Liver (tissue), 9 donors: ENCODE results near the gene NHERF2. TPM values are rescaled to one million over a fixed set of nuclear protein-coding genes. Genes with fewer than 3 reads are reported as not detected.

Experiments
- DNase-seq: peaks from one replicate; pipeline ENCODE4 v3.0.0-alpha.2; 2017; ENCODE audit warnings: low spot score
- H3K27ac ChIP-seq, 2 donors: one replicate each; pipeline ENCODE4 v1.7.0; 2013; ENCODE audit warnings: inconsistent platforms in 2 of 2, low read length in 2 of 2, control low read depth in 1 of 2, low read depth in 1 of 2, mild to moderate bottlenecking in 1 of 2
- H3K27me3 ChIP-seq, 4 donors: one replicate each; pipeline versions ENCODE4 v1.6.1 to v1.7.0; 2013; ENCODE audit warnings: low read length in 3 of 4, inconsistent platforms in 1 of 4, mild to moderate bottlenecking in 1 of 4, moderate library complexity in 1 of 4; ENCODE audit not compliant: control insufficient read depth in 4 of 4, insufficient read depth in 4 of 4
- H3K36me3 ChIP-seq, 4 donors: one replicate each; pipeline versions ENCODE4 v1.6.1 to v1.7.0; 2013; ENCODE audit warnings: low read length in 3 of 4, mild to moderate bottlenecking in 3 of 4, low read depth in 1 of 4, moderate library complexity in 1 of 4; ENCODE audit not compliant: control insufficient read depth in 4 of 4, insufficient read depth in 3 of 4
- H3K4me1 ChIP-seq, 4 donors: one replicate each; pipeline versions ENCODE4 v1.6.1 to v1.7.0; 2013; ENCODE audit warnings: low read length in 3 of 4, mild to moderate bottlenecking in 3 of 4, moderate library complexity in 1 of 4; ENCODE audit not compliant: control insufficient read depth in 4 of 4, insufficient read depth in 4 of 4
- H3K4me3 ChIP-seq, 3 donors: one replicate each; pipeline versions ENCODE4 v1.6.1 to v1.7.0; 2013; ENCODE audit warnings: low read length in 3 of 3, control low read depth in 1 of 3, low read depth in 1 of 3, mild to moderate bottlenecking in 1 of 3
- H3K9ac ChIP-seq, 2 donors: one replicate each; pipeline ENCODE4 v1.7.0; 2013; ENCODE audit warnings: low read length in 2 of 2, mild to moderate bottlenecking in 2 of 2, moderate library complexity in 2 of 2, control low read depth in 1 of 2, low read depth in 1 of 2
- H3K9me3 ChIP-seq, 4 donors: one replicate each; pipeline versions ENCODE4 v1.6.1 to v1.7.0; 2013; ENCODE audit warnings: low read length in 3 of 4; ENCODE audit not compliant: control insufficient read depth in 4 of 4
- ATF3 ChIP-seq: IDR thresholded peaks from 2 replicates; pipeline ENCODE4 v1.6.1; 2016; ENCODE audit warnings: antibody characterized with exemption
- CTCF ChIP-seq: fragments of 150-350 bp; IDR thresholded peaks from 2 replicates; pipeline ENCODE4 v1.5.1; 2017; ENCODE audit warnings: improper control_type of control experiment, low read depth, low read length; ENCODE audit not compliant: missing input control
- EGR1 ChIP-seq, 2 donors: IDR thresholded peaks; 2 replicates each; pipeline ENCODE4 v1.6.1; 2016 to 2018; ENCODE audit warnings: antibody characterized with exemption in 2 of 2, low read depth in 2 of 2
- FOXA1 ChIP-seq: IDR thresholded peaks from 2 replicates; pipeline ENCODE4 v1.6.1; 2016; ENCODE audit warnings: antibody characterized with exemption
- FOXA2 ChIP-seq: IDR thresholded peaks from 2 replicates; pipeline ENCODE4 v1.6.1; 2016; ENCODE audit warnings: antibody characterized with exemption
- GABPA ChIP-seq, 2 donors: IDR thresholded peaks in 1 of 2; conservative IDR thresholded peaks in 1 of 2; 2 replicates each; pipeline ENCODE4 v1.6.1; 2016; ENCODE audit warnings: antibody characterized with exemption in 2 of 2, mild to moderate bottlenecking in 1 of 2, moderate library complexity in 1 of 2
- HNF4A ChIP-seq, 2 donors: conservative IDR thresholded peaks; 2 replicates each; pipeline ENCODE4 v1.6.1; 2016; ENCODE audit warnings: antibody characterized with exemption in 2 of 2, mild to moderate bottlenecking in 2 of 2
- HNF4G ChIP-seq: IDR thresholded peaks from 2 replicates; pipeline ENCODE4 v1.6.1; 2016; ENCODE audit warnings: antibody characterized with exemption
- JUND ChIP-seq, 2 donors: IDR thresholded peaks; 2 replicates each; pipeline ENCODE4 v1.6.1; 2016; ENCODE audit warnings: antibody characterized with exemption in 2 of 2
- MAX ChIP-seq: IDR thresholded peaks from 2 replicates; pipeline ENCODE4 v1.6.1; 2016; ENCODE audit warnings: antibody characterized with exemption
- NR2F2 ChIP-seq: IDR thresholded peaks from 2 replicates; pipeline ENCODE4 v1.6.1; 2016; ENCODE audit warnings: antibody characterized with exemption
- RAD21 ChIP-seq, 2 donors: IDR thresholded peaks; 2 replicates each; pipeline ENCODE4 v1.6.1; 2016; ENCODE audit warnings: antibody characterized with exemption in 2 of 2, mild to moderate bottlenecking in 2 of 2
- REST ChIP-seq: IDR thresholded peaks from 2 replicates; pipeline ENCODE4 v1.6.1; 2016; ENCODE audit warnings: antibody characterized with exemption, mild to moderate bottlenecking
- RXRA ChIP-seq, 2 donors: IDR thresholded peaks; 2 replicates each; pipeline ENCODE4 v1.6.1; 2017 to 2018; ENCODE audit warnings: antibody characterized with exemption in 2 of 2, mild to moderate bottlenecking in 1 of 2
- SP1 ChIP-seq: IDR thresholded peaks from 2 replicates; pipeline ENCODE4 v1.6.1; 2018; ENCODE audit warnings: antibody characterized with exemption, mild to moderate bottlenecking
- TAF1 ChIP-seq: conservative IDR thresholded peaks from 2 replicates; pipeline ENCODE4 v1.6.1; 2016; ENCODE audit warnings: antibody characterized with exemption, mild to moderate bottlenecking
- YY1 ChIP-seq: IDR thresholded peaks from 2 replicates; pipeline ENCODE4 v1.6.1; 2016; ENCODE audit warnings: antibody characterized with exemption, mild to moderate bottlenecking
- ZBTB33 ChIP-seq: IDR thresholded peaks from 2 replicates; pipeline ENCODE4 v1.6.1; 2016; ENCODE audit warnings: antibody characterized with exemption
- WGBS: extraction: QIAGEN DNeasy Blood & Tissue Kit; methylation state at CpG from one replicate; pipeline ENCODE4 v1.1.7; 2013; 5-methylcytosine and 5-hydroxymethylcytosine counted together
- polyA plus RNA-seq, 2 donors: library from polyadenylated mRNA; stranded (reverse) in 1 of 2; unstranded in 1 of 2; fragments of 200-250 nt in 1 of 2; fragments of >200 nt in 1 of 2; fragmentation: Nextera tagmentation in 1 of 2; extraction: Ambion mirVana in 1 of 2; gene quantifications; one replicate each; pipeline versions ENCODE4 v1.2.1 to v1.2.3, GENCODE V29; 2013 to 2015
- total RNA-seq, 2 donors: library from RNA; depleted of rRNA; stranded (reverse); fragments of >200 nt; gene quantifications; one replicate each; pipeline ENCODE4 v1.2.3, GENCODE V29; 2014
- donor health status: healthy.
- donor health status: healthy.
- donor health status: healthy.
- donor health status: healthy.
- donor health status: healthy.

Gene NHERF2
- total and polyA plus RNA-seq, 4 donors, result 36.6 to 205 (median 74.1) TPM

- no peak for TF ChIP-seq ATF3
Observed at GRCh38 chr16:2035431-2036199, 8.9 kb downstream of the NHERF2 start (continued).

GRCh38 chr16:2036200-2036966 lies 9.7 kb downstream of the NHERF2 start:
- peak overlapping the region; percentile 48 to 82 (median 69) for H3K4me3 ChIP-seq
- peak overlapping the region; percentile 48 to 81 for H3K9ac ChIP-seq
- H3K27ac ChIP-seq, result peak overlapping the region; percentile 91 to 98
- no peaks in the 10 kb centered on the region for H3K27me3 ChIP-seq
- H3K9me3 ChIP-seq, result no peaks in the 10 kb centered on the region
- TF ChIP-seq ATF3 (no peak), FOXA1 (no peak), TAF1 (no peak), HNF4G (no peak), JUND (IDR thresholded peaks at IDR 0.05) (no peak), SP1 (no peak), FOXA2 (no peak), MAX (no peak), CTCF (no peak), NR2F2 (no peak), YY1 (no peak), GABPA (IDR thresholded peaks at IDR 0.05 in 1 of 2, conservative IDR thresholded peaks at IDR 0.05 in 1 of 2) (no peak), EGR1 (IDR thresholded peaks at IDR 0.05; ENCODE audit: low read depth in 2 of 2) (no peak), RAD21 (IDR thresholded peaks at IDR 0.05) (no peak), RXRA (IDR thresholded peaks at IDR 0.05) (no peak), HNF4A (conservative IDR thresholded peaks at IDR 0.05) (no peak), REST (no peak), ZBTB33 (no peak)
- 32% methylated on average over 47 of the region's 47 CpGs for WGBS
- no peak for DNase-seq
- H3K36me3 ChIP-seq, result peaks cover 0 to 2% (median 0%) of the 10 kb centered on the region in 4 donors
- peaks cover 26 to 88% (median 60%) of the 10 kb centered on the region in 4 donors for H3K4me1 ChIP-seq
